ENCODE measurements around the gene FBXW4. TPM values are rescaled to one million over a fixed set of nuclear protein-coding genes. Genes with fewer than 3 reads are reported as not detected.

Gene FBXW4, protein sequence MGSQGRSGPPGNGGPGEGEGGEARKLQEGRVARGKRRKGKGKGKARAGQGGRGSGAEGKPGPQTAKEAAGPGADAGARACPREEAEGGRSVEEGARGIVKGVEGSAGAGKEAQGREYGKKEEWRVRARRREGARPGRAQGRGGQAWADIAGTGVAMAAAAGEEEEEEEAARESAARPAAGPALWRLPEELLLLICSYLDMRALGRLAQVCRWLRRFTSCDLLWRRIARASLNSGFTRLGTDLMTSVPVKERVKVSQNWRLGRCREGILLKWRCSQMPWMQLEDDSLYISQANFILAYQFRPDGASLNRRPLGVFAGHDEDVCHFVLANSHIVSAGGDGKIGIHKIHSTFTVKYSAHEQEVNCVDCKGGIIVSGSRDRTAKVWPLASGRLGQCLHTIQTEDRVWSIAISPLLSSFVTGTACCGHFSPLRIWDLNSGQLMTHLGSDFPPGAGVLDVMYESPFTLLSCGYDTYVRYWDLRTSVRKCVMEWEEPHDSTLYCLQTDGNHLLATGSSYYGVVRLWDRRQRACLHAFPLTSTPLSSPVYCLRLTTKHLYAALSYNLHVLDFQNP
- polyA plus RNA-seq = 10 to 100 TPM; 27.1 to 49.1 (median 35.4) TPM
- long read RNA-seq, donor 1 = 0 reads
- long read RNA-seq, donor 2, partial matches to known transcripts = 0 of 2 reads
- long read RNA-seq, donor 2, other reads (novel, unspliced or antisense) = 0 of 2 reads
- long read RNA-seq, donor 3, partial matches to known transcripts = 0 of 2 reads
- long read RNA-seq, donor 3, other reads (novel, unspliced or antisense) = 0 of 2 reads
- long read RNA-seq, donor 4 = 0 reads
- long read RNA-seq, donor 5 = 0 reads
- long read RNA-seq, donor 6, partial matches to known transcripts = 0 of 3 reads
- long read RNA-seq, donor 6, other reads (novel, unspliced or antisense) = 0 of 3 reads
- long read RNA-seq, donor 7 = 0 reads
- long read RNA-seq, donor 8 = 0 reads
- long read RNA-seq, donor 9, partial matches to known transcripts = 0 of 2 reads
- long read RNA-seq, donor 9, other reads (novel, unspliced or antisense) = 0 of 2 reads
- long read RNA-seq, donor 10, partial matches to known transcripts = 0 of 3 reads
- long read RNA-seq, donor 10, other reads (novel, unspliced or antisense) = 0 of 3 reads

- H3K36me3 ChIP-seq (ENCODE audit: control insufficient read depth in 3 of 3, insufficient read depth in 2 of 3, low read depth in 1 of 3, low read length in 3 of 3) = peaks cover 0 to 9% (median 0%) of the 10 kb centered on the region in 3 donors
- H3K9me3 ChIP-seq (ENCODE audit: control insufficient read depth in 2 of 2, insufficient read depth in 1 of 2, low read depth in 1 of 2, low read length in 1 of 2) = no peaks in the 10 kb centered on the region
- peaks cover 2 to 4% (median 4%) of the 10 kb centered on the region in 3 donors for H3K4me1 ChIP-seq (ENCODE audit: control insufficient read depth in 3 of 3, insufficient read depth in 2 of 3, low read depth in 1 of 3, low read length in 2 of 3)
- peak within 1 kb of the TSS; percentile 65 to 85 (median 85) for H3K4me3 ChIP-seq (ENCODE audit: low read depth in 1 of 3, low read length in 3 of 3)
- 1 to 2% (median 1%) methylated on average over 41 to 70 of the region's 70 CpGs for WGBS, 3 donors
- peak; percentile 71 to 91 for DNase-seq
- FAIRE-seq = no peak
- no peaks in the 10 kb centered on the region for H3K27me3 ChIP-seq (ENCODE audit: control insufficient read depth in 3 of 3, insufficient read depth in 3 of 3, low read length in 3 of 3)
- H3K27ac ChIP-seq (ENCODE audit: low read depth in 1 of 3, low read length in 2 of 3) = peak within 1 kb of the TSS; percentile 92 to 97 (median 93)
Measured at GRCh38 chr10:101694674-101695403, at the start of gene FBXW4. Gene FBXW4, minus strand, starts transcription at chr10:101695170. Its CDS starts 65 bp downstream, at chr10:101695105.

GRCh38 chr10:101744267-101744666, 49.3 kb upstream of the FBXW4 start:
- H3K27ac ChIP-seq (ENCODE audit: low read depth in 1 of 3, low read length in 2 of 3) = no peak overlapping the region
- no peak for FAIRE-seq
- peaks cover 0 to 21% (median 0%) of the 10 kb centered on the region in 3 donors for H3K4me1 ChIP-seq (ENCODE audit: control insufficient read depth in 3 of 3, insufficient read depth in 2 of 3, low read depth in 1 of 3, low read length in 2 of 3)
- no peak for DNase-seq
- H3K4me3 ChIP-seq (ENCODE audit: low read depth in 1 of 3, low read length in 3 of 3) = no peak overlapping the region
- WGBS, 3 donors = 86 to 88% (median 88%) methylated on average over 3 of the region's 3 CpGs
- no peaks in the 10 kb centered on the region for H3K9me3 ChIP-seq (ENCODE audit: control insufficient read depth in 2 of 2, insufficient read depth in 1 of 2, low read depth in 1 of 2, low read length in 1 of 2)
- H3K36me3 ChIP-seq (ENCODE audit: control insufficient read depth in 3 of 3, insufficient read depth in 2 of 3, low read depth in 1 of 3, low read length in 3 of 3) = no peaks in the 10 kb centered on the region
- peaks cover 0 to 7% (median 6%) of the 10 kb centered on the region in 3 donors for H3K27me3 ChIP-seq (ENCODE audit: control insufficient read depth in 3 of 3, insufficient read depth in 3 of 3, low read length in 3 of 3)

- Histone ChIP-seq H3K4me3 (ENCODE audit: low read depth in 1 of 3, low read length in 3 of 3) (no peak overlapping the region), H3K27me3 (ENCODE audit: control insufficient read depth in 3 of 3, insufficient read depth in 3 of 3, low read length in 3 of 3) (peaks cover 0 to 7% (median 6%) of the 10 kb centered on the region in 3 donors), H3K4me1 (ENCODE audit: control insufficient read depth in 3 of 3, insufficient read depth in 2 of 3, low read depth in 1 of 3, low read length in 2 of 3) (peaks cover 0 to 6% (median 0%) of the 10 kb centered on the region in 3 donors), H3K36me3 (ENCODE audit: control insufficient read depth in 3 of 3, insufficient read depth in 2 of 3, low read depth in 1 of 3, low read length in 3 of 3) (no peaks in the 10 kb centered on the region), H3K27ac (ENCODE audit: low read depth in 1 of 3, low read length in 2 of 3) (no peak overlapping the region), H3K9me3 (ENCODE audit: control insufficient read depth in 2 of 2, insufficient read depth in 1 of 2, low read depth in 1 of 2, low read length in 1 of 2) (no peaks in the 10 kb centered on the region)
- 45 to 50% (median 46%) methylated on average over 2 of the region's 2 CpGs for WGBS, 3 donors
- no peak for DNase-seq
- no peak for FAIRE-seq
Measured at GRCh38 chr10:101741938-101742337, 47.0 kb upstream of the FBXW4 start.

- no peak overlapping the region for H3K4me3 ChIP-seq (ENCODE audit: low read depth in 1 of 3, low read length in 3 of 3)
- FAIRE-seq = no peak
- H3K9me3 ChIP-seq (ENCODE audit: control insufficient read depth in 2 of 2, insufficient read depth in 1 of 2, low read depth in 1 of 2, low read length in 1 of 2) = no peaks in the 10 kb centered on the region
- WGBS, 3 donors = 58 to 76% (median 71%) methylated on average over 3 of the region's 3 CpGs
- no peaks in the 10 kb centered on the region for H3K36me3 ChIP-seq (ENCODE audit: control insufficient read depth in 3 of 3, insufficient read depth in 2 of 3, low read depth in 1 of 3, low read length in 3 of 3)
- H3K27me3 ChIP-seq (ENCODE audit: control insufficient read depth in 3 of 3, insufficient read depth in 3 of 3, low read length in 3 of 3) = peaks cover 0 to 12% (median 11%) of the 10 kb centered on the region in 3 donors
- H3K27ac ChIP-seq (ENCODE audit: low read depth in 1 of 3, low read length in 2 of 3) = no peak overlapping the region
- no peak for DNase-seq
- no peaks in the 10 kb centered on the region for H3K4me1 ChIP-seq (ENCODE audit: control insufficient read depth in 3 of 3, insufficient read depth in 2 of 3, low read depth in 1 of 3, low read length in 2 of 3)
Measured at GRCh38 chr10:101736666-101737065, 41.7 kb upstream of the FBXW4 start.

DNA sequence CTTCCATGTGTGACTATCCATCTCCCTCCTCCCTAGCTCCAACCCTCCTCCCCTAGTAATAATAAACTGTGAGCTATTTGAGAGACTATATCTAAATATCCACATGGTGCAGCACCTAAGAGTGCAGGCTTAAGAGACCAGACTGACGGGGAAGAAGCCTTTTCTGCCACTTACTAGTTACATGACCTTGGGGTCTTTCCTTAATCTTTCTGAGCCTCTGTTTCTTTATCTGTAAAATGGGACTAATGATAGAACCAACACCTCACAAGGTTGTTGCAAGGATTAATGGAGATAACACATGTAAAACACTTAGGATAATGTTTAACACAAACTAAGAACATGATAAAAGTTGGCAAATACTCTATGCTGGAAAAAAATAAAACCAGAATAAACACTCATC, 37.1 kb upstream of the FBXW4 start:
- peaks cover 0 to 5% (median 4%) of the 10 kb centered on the region in 3 donors for H3K27me3 ChIP-seq (ENCODE audit: control insufficient read depth in 3 of 3, insufficient read depth in 3 of 3, low read length in 3 of 3)
- no peak for FAIRE-seq
- H3K4me1 ChIP-seq (ENCODE audit: control insufficient read depth in 3 of 3, insufficient read depth in 2 of 3, low read depth in 1 of 3, low read length in 2 of 3) = no peaks in the 10 kb centered on the region
- H3K4me3 ChIP-seq (ENCODE audit: low read depth in 1 of 3, low read length in 3 of 3) = no peak overlapping the region
- no peaks in the 10 kb centered on the region for H3K9me3 ChIP-seq (ENCODE audit: control insufficient read depth in 2 of 2, insufficient read depth in 1 of 2, low read depth in 1 of 2, low read length in 1 of 2)
- no peak for DNase-seq
- no peaks in the 10 kb centered on the region for H3K36me3 ChIP-seq (ENCODE audit: control insufficient read depth in 3 of 3, insufficient read depth in 2 of 3, low read depth in 1 of 3, low read length in 3 of 3)
- H3K27ac ChIP-seq (ENCODE audit: low read depth in 1 of 3, low read length in 2 of 3) = no peak overlapping the region
- WGBS, 3 donors = 58 to 73% (median 62%) methylated on average over 1 of the region's 1 CpG

DNA sequence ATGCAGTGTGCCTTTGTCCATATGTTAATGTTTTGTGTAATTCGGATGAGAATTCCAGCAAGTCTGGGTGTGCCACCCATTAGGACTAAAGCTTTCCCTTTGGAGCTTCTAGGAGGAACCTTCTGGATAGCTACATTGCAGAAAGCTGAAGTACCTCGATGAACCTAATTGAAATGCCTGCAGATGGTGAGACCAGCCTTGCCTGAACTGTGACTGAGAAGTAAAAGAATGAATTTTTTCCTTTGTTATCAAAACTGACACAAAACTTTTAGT, 31.1 kb upstream of the FBXW4 start:
- Histone ChIP-seq H3K9me3 (ENCODE audit: control insufficient read depth in 2 of 2, insufficient read depth in 1 of 2, low read depth in 1 of 2, low read length in 1 of 2) (no peaks in the 10 kb centered on the region), H3K27ac (ENCODE audit: low read depth in 1 of 3, low read length in 2 of 3) (peak overlapping the region in 1 of 3 donors; percentile 25), H3K36me3 (ENCODE audit: control insufficient read depth in 3 of 3, insufficient read depth in 2 of 3, low read depth in 1 of 3, low read length in 3 of 3) (no peaks in the 10 kb centered on the region), H3K4me1 (ENCODE audit: control insufficient read depth in 3 of 3, insufficient read depth in 2 of 3, low read depth in 1 of 3, low read length in 2 of 3) (peaks cover 0 to 21% (median 1%) of the 10 kb centered on the region in 3 donors), H3K27me3 (ENCODE audit: control insufficient read depth in 3 of 3, insufficient read depth in 3 of 3, low read length in 3 of 3) (no peaks in the 10 kb centered on the region), H3K4me3 (ENCODE audit: low read depth in 1 of 3, low read length in 3 of 3) (no peak overlapping the region)
- WGBS, 3 donors = 18 to 46% (median 32%) methylated on average over 2 of the region's 2 CpGs
- DNase-seq (no peak), FAIRE-seq (no peak)

GRCh38 chr10:101725296-101726114, 30.5 kb upstream of the FBXW4 start:
- DNase-seq (peak; percentile 72 to 90), FAIRE-seq (no peak)
- no peak overlapping the region for H3K4me3 ChIP-seq (ENCODE audit: low read depth in 1 of 3, low read length in 3 of 3)
- H3K27ac ChIP-seq (ENCODE audit: low read depth in 1 of 3, low read length in 2 of 3) = peak overlapping the region in 1 of 3 donors; percentile 25
- peaks cover 0 to 21% (median 1%) of the 10 kb centered on the region in 3 donors for H3K4me1 ChIP-seq (ENCODE audit: control insufficient read depth in 3 of 3, insufficient read depth in 2 of 3, low read depth in 1 of 3, low read length in 2 of 3)
- H3K27me3 ChIP-seq (ENCODE audit: control insufficient read depth in 3 of 3, insufficient read depth in 3 of 3, low read length in 3 of 3) = no peaks in the 10 kb centered on the region
- H3K9me3 ChIP-seq (ENCODE audit: control insufficient read depth in 2 of 2, insufficient read depth in 1 of 2, low read depth in 1 of 2, low read length in 1 of 2) = no peaks in the 10 kb centered on the region
- H3K36me3 ChIP-seq (ENCODE audit: control insufficient read depth in 3 of 3, insufficient read depth in 2 of 3, low read depth in 1 of 3, low read length in 3 of 3) = no peaks in the 10 kb centered on the region
- WGBS, 3 donors = 26 to 57% (median 39%) methylated on average over 8 of the region's 8 CpGs
